ENCODE data around the gene PACRG. TPM values are rescaled to one million over a fixed set of nuclear protein-coding genes. Genes with fewer than 3 reads are reported as not detected.

Gene PACRG
- polyA plus RNA-seq, 1 donor from 2014 or later, result 16.6 TPM

DNA sequence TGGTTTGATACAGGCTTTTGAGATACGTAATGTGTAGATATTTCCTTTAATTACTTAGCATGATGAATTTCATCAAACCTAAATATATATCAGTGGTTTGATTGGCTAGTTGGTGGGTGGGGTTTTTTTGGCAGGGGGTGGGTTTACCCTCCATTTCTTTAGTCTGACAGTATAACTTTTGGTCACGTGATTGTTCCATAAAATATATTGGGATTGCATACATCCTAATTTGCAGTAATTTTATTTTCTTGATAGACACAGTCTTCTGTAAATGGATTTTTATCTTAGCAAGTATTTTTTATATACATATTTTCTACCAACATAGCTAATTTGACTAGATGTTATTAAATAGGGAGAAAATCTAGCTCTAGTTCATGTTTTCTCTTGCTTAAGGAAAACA lies 509.3 kb downstream of the PACRG start:
- Histone ChIP-seq H3K9ac (ENCODE audit: low read length) (no peak overlapping the region), H4K20me1 (ENCODE audit: insufficient read depth) (no peaks in the 10 kb centered on the region), H2AFZ (ENCODE audit: low read depth, low read length) (no peak overlapping the region), H3K9me2 (ENCODE audit: insufficient read depth, low read length) (no peaks in the 10 kb centered on the region), H3K9me3 (ENCODE audit: low read length) (no peaks in the 10 kb centered on the region), H3K4me3 (ENCODE audit: low read length) (no peak overlapping the region), H3K4me2 (ENCODE audit: low read length) (no peak overlapping the region), H3K27me3 (ENCODE audit: insufficient read depth, low read depth, low read length) (no peaks in the 10 kb centered on the region), H3K79me2 (replicated peaks; ENCODE audit: insufficient read depth, low read length) (no peaks in the 10 kb centered on the region), H3F3A (ENCODE audit: insufficient read depth, low read length, poor library complexity, severe bottlenecking) (no peaks in the 10 kb centered on the region), H3K36me3 (ENCODE audit: insufficient read depth, low read length) (no peaks in the 10 kb centered on the region), H3K27ac (ENCODE audit: low read length) (no peak overlapping the region)
- TF ChIP-seq SMC3 (conservative IDR thresholded peaks at IDR 0.05; ENCODE audit: poor library complexity) (no peak), EP300 (conservative IDR thresholded peaks at IDR 0.05; ENCODE audit: poor library complexity, severe bottlenecking) (no peak), TAF1 (IDR thresholded peaks at IDR 0.05; ENCODE audit: low read depth) (no peak), MXI1 (conservative IDR thresholded peaks at IDR 0.05; ENCODE audit: poor library complexity, severe bottlenecking) (no peak), RAD21 (conservative IDR thresholded peaks at IDR 0.05) (no peak), POLR2AphosphoS5 (IDR thresholded peaks at IDR 0.05) (no peak), EZH2 (IDR thresholded peaks at IDR 0.05; ENCODE audit: borderline replicate concordance, insufficient read depth, low read length, poor library complexity, severe bottlenecking) (no peak)
- TF ChIP-seq, protein P1, sequence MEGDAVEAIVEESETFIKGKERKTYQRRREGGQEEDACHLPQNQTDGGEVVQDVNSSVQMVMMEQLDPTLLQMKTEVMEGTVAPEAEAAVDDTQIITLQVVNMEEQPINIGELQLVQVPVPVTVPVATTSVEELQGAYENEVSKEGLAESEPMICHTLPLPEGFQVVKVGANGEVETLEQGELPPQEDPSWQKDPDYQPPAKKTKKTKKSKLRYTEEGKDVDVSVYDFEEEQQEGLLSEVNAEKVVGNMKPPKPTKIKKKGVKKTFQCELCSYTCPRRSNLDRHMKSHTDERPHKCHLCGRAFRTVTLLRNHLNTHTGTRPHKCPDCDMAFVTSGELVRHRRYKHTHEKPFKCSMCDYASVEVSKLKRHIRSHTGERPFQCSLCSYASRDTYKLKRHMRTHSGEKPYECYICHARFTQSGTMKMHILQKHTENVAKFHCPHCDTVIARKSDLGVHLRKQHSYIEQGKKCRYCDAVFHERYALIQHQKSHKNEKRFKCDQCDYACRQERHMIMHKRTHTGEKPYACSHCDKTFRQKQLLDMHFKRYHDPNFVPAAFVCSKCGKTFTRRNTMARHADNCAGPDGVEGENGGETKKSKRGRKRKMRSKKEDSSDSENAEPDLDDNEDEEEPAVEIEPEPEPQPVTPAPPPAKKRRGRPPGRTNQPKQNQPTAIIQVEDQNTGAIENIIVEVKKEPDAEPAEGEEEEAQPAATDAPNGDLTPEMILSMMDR (IDR thresholded peaks at IDR 0.05; ENCODE audit: poor library complexity, severe bottlenecking), result no peak
- TF ChIP-seq, protein P2, sequence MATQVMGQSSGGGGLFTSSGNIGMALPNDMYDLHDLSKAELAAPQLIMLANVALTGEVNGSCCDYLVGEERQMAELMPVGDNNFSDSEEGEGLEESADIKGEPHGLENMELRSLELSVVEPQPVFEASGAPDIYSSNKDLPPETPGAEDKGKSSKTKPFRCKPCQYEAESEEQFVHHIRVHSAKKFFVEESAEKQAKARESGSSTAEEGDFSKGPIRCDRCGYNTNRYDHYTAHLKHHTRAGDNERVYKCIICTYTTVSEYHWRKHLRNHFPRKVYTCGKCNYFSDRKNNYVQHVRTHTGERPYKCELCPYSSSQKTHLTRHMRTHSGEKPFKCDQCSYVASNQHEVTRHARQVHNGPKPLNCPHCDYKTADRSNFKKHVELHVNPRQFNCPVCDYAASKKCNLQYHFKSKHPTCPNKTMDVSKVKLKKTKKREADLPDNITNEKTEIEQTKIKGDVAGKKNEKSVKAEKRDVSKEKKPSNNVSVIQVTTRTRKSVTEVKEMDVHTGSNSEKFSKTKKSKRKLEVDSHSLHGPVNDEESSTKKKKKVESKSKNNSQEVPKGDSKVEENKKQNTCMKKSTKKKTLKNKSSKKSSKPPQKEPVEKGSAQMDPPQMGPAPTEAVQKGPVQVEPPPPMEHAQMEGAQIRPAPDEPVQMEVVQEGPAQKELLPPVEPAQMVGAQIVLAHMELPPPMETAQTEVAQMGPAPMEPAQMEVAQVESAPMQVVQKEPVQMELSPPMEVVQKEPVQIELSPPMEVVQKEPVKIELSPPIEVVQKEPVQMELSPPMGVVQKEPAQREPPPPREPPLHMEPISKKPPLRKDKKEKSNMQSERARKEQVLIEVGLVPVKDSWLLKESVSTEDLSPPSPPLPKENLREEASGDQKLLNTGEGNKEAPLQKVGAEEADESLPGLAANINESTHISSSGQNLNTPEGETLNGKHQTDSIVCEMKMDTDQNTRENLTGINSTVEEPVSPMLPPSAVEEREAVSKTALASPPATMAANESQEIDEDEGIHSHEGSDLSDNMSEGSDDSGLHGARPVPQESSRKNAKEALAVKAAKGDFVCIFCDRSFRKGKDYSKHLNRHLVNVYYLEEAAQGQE (IDR thresholded peaks at IDR 0.05; ENCODE audit: borderline replicate concordance), result no peak

DNA sequence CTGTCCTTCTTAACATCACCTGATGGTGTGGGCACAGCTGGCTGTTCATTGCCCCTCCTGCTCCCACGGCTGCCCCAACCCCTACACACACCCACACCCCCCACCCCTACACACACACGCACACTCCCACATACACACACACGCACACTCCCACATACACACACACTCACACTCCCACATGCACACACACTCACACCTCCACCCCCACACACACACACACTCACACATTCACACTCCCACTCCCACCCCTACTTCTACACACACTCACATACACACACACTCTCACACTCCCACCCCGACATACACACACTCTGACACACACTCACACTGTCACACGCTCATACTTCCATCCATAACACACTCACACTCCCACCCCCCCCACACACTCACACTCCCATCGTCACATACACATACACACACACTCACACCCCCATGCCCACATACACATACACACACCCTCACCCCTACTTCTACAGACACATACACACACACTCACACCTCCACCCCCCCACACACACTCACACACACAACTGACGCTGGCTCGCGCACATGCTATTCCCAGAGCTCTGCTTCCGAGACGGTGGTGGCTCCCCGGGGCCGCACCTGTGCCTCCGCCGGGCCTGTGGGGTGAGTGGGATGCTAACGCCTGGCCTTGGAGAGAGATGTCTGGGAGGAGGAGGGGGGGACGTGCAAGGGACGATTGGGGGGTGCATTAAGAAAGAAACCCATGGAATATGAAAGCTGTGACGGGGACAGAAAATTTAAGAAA lies 512.0 kb downstream of the PACRG start:
- Histone ChIP-seq H3F3A (ENCODE audit: insufficient read depth, low read length, poor library complexity, severe bottlenecking) (no peaks in the 10 kb centered on the region), H3K9me2 (ENCODE audit: insufficient read depth, low read length) (no peaks in the 10 kb centered on the region), H3K27ac (ENCODE audit: low read length) (no peak overlapping the region), H3K36me3 (ENCODE audit: insufficient read depth, low read length) (no peaks in the 10 kb centered on the region), H3K4me3 (ENCODE audit: low read length) (no peak overlapping the region), H3K9ac (ENCODE audit: low read length) (no peak overlapping the region), H3K4me2 (ENCODE audit: low read length) (no peak overlapping the region), H2AFZ (ENCODE audit: low read depth, low read length) (no peak overlapping the region), H3K79me2 (replicated peaks; ENCODE audit: insufficient read depth, low read length) (no peaks in the 10 kb centered on the region), H3K27me3 (ENCODE audit: insufficient read depth, low read depth, low read length) (no peaks in the 10 kb centered on the region), H4K20me1 (ENCODE audit: insufficient read depth) (no peaks in the 10 kb centered on the region), H3K9me3 (ENCODE audit: low read length) (no peaks in the 10 kb centered on the region)
- TF ChIP-seq POLR2AphosphoS5 (IDR thresholded peaks at IDR 0.05), result no peak
- no peak for TF ChIP-seq SMC3 (conservative IDR thresholded peaks at IDR 0.05; ENCODE audit: poor library complexity)
- no peak for TF ChIP-seq RAD21 (conservative IDR thresholded peaks at IDR 0.05)
- TF ChIP-seq, protein P1 (IDR thresholded peaks at IDR 0.05; ENCODE audit: poor library complexity, severe bottlenecking), result no peak
- TF ChIP-seq TAF1 (IDR thresholded peaks at IDR 0.05; ENCODE audit: low read depth), result no peak
- TF ChIP-seq EZH2 (IDR thresholded peaks at IDR 0.05; ENCODE audit: borderline replicate concordance, insufficient read depth, low read length, poor library complexity, severe bottlenecking), result no peak
- no peak for TF ChIP-seq EP300 (conservative IDR thresholded peaks at IDR 0.05; ENCODE audit: poor library complexity, severe bottlenecking)
- TF ChIP-seq, protein P2 (IDR thresholded peaks at IDR 0.05; ENCODE audit: borderline replicate concordance), result no peak
- no peak for TF ChIP-seq MXI1 (conservative IDR thresholded peaks at IDR 0.05; ENCODE audit: poor library complexity, severe bottlenecking)

Measured in neural cell (in vitro differentiated cells).